H1 (cell line): ENCODE data around the gene PIGZ. TPM values are rescaled to one million over a fixed set of nuclear protein-coding genes. Genes with fewer than 3 reads are reported as not detected.
A peak's percentile ranks its signal among the peaks of the same experiment; 100 is the strongest.

Experiments
- CTCF ChIA-PET: fragments of 300-600 bp; sonication (Branson Sonifier 250); formaldehyde crosslinking; loops from one replicate; lab custom pipeline; 2021; ENCODE audit not compliant: partially characterized antibody; lab: Charles Lee
- POLR2A ChIA-PET: fragments of 300-600 bp; sonication (Branson Sonifier 250); formaldehyde crosslinking; loops from one replicate; lab custom pipeline; 2021; ENCODE audit warnings: inconsistent platforms; ENCODE audit not compliant: partially characterized antibody; lab: Charles Lee
- DNase-seq, 2 experiments: peaks; one replicate each; pipeline versions ENCODE4 v3.0.0 to v3.0.0-alpha.2; 2010 to 2022; ENCODE audit warnings: low spot score in 2 of 2, low read depth in 1 of 2, mixed read lengths in 1 of 2
- FAIRE-seq: peaks from 2 replicates; lab custom pipeline; 2011; peaks lifted over from hg19 to GRCh38; lab: Jason Lieb, UNC
- H2AFZ ChIP-seq: 2 replicates; pipeline ENCODE4 v1.8.1; 2012; ENCODE audit warnings: low read length, inconsistent platforms
- H2AK5ac ChIP-seq: 2 replicates; pipeline ENCODE4 v1.6.1; 2013; ENCODE audit warnings: low read depth, low read length
- H2BK120ac ChIP-seq: replicated peaks from 2 replicates; pipeline ENCODE3; 2013; ENCODE audit warnings: low read depth, low read length, inconsistent platforms
- H2BK12ac ChIP-seq: 2 replicates; pipeline ENCODE4 v1.6.1; 2013; ENCODE audit warnings: low read depth, low read length
- H2BK15ac ChIP-seq: 2 replicates; pipeline ENCODE4 v1.6.1; 2013; ENCODE audit warnings: low read length
- H2BK20ac ChIP-seq: 2 replicates; pipeline ENCODE4 v1.6.1; 2013; ENCODE audit warnings: low read length
- H2BK5ac ChIP-seq: 2 replicates; pipeline ENCODE4 v1.6.1; 2013; ENCODE audit warnings: low read depth, low read length
- H3K14ac ChIP-seq: 2 replicates; pipeline ENCODE4 v1.6.1; 2013; ENCODE audit warnings: inconsistent platforms; ENCODE audit not compliant: insufficient read length
- H3K18ac ChIP-seq: 2 replicates; pipeline ENCODE4 v1.6.1; 2013; ENCODE audit warnings: low read length; ENCODE audit errors: extremely low read depth
- H3K23ac ChIP-seq: 2 replicates; pipeline ENCODE4 v1.6.1; 2013; ENCODE audit warnings: inconsistent platforms; ENCODE audit not compliant: insufficient read length
- H3K23me2 ChIP-seq: 2 replicates; pipeline ENCODE4 v1.6.1; 2013; ENCODE audit warnings: low read depth, low read length
- H3K27ac ChIP-seq: 2 replicates; pipeline ENCODE4 v1.6.1; 2011; ENCODE audit warnings: low read depth, low read length, inconsistent platforms
- H3K27me3 ChIP-seq, 4 experiments: replicated peaks in 1 of 4; 1 replicate in 1 of 4; 2 replicates in 3 of 4; pipeline versions ENCODE4 v1.6.1 to v1.8.1; 2011 to 2013; ENCODE audit warnings: low read length in 3 of 4, mild to moderate bottlenecking in 3 of 4, inconsistent platforms in 2 of 4, mixed read lengths in 2 of 4, moderate library complexity in 1 of 4; ENCODE audit not compliant: control insufficient read depth in 3 of 4, insufficient read depth in 3 of 4; ENCODE audit errors: extremely low read depth in 1 of 4
- H3K36me3 ChIP-seq, 4 experiments: 2 replicates each; pipeline versions ENCODE4 v1.6.1 to v1.8.1; 2011 to 2013; ENCODE audit warnings: mild to moderate bottlenecking in 4 of 4, low read length in 3 of 4, moderate library complexity in 2 of 4, control low read depth in 1 of 4, inconsistent platforms in 1 of 4; ENCODE audit not compliant: insufficient read depth in 4 of 4, control insufficient read depth in 2 of 4
- H3K4ac ChIP-seq: replicated peaks from 2 replicates; pipeline ENCODE3; 2013; ENCODE audit warnings: low read length, low read depth, mixed read lengths, inconsistent platforms; ENCODE audit not compliant: insufficient read length
- H3K4me1 ChIP-seq, 4 experiments: replicated peaks in 1 of 4; 1 replicate in 1 of 4; 2 replicates in 3 of 4; pipeline versions ENCODE4 v1.6.1 to v1.8.1; 2011 to 2013; ENCODE audit warnings: low read length in 3 of 4, inconsistent platforms in 2 of 4, mixed read lengths in 1 of 4; ENCODE audit not compliant: insufficient read depth in 4 of 4, control insufficient read depth in 3 of 4
- H3K4me2 ChIP-seq, 2 experiments: 2 replicates each; pipeline versions ENCODE4 v1.6.1 to v1.8.1; 2011 to 2013; ENCODE audit warnings: low read depth in 2 of 2, low read length in 2 of 2, control low read depth in 1 of 2, inconsistent platforms in 1 of 2, mild to moderate bottlenecking in 1 of 2; ENCODE audit not compliant: insufficient read depth in 1 of 2
- H3K4me3 ChIP-seq, 4 experiments: fragments of 200-600, 300-600 bp in 1 of 4; sonication (generic), shearing (Covaris generic), sonication (Bioruptor Twin) in 1 of 4; 2 replicates each; pipeline versions ENCODE4 v1.5.1 to v1.8.1; 2011 to 2016; ENCODE audit warnings: low read length in 4 of 4, low read depth in 3 of 4, control low read depth in 2 of 4, inconsistent platforms in 2 of 4, mild to moderate bottlenecking in 2 of 4, mixed read lengths in 1 of 4, moderate library complexity in 1 of 4; ENCODE audit not compliant: insufficient read depth in 2 of 4; ENCODE audit errors: extremely low read depth in 1 of 4
- H3K56ac ChIP-seq: replicated peaks from 2 replicates; pipeline ENCODE3; 2013; ENCODE audit warnings: low read depth, mild to moderate bottlenecking, mixed read lengths, low read length, inconsistent platforms; ENCODE audit not compliant: insufficient read length
- H3K79me1 ChIP-seq: 2 replicates; pipeline ENCODE4 v1.6.1; 2013; ENCODE audit warnings: low read depth, low read length, control low read depth
- H3K79me2 ChIP-seq, 2 experiments: 2 replicates each; pipeline versions ENCODE4 v1.6.1 to v1.8.1; 2012 to 2013; ENCODE audit warnings: low read length in 2 of 2, mild to moderate bottlenecking in 2 of 2, inconsistent platforms in 1 of 2; ENCODE audit not compliant: insufficient read depth in 2 of 2, control insufficient read depth in 1 of 2
- H3K9ac ChIP-seq, 4 experiments: replicated peaks in 1 of 4; 1 replicate in 1 of 4; 2 replicates in 3 of 4; pipeline versions ENCODE4 v1.6.1 to v1.8.1; 2011 to 2013; ENCODE audit warnings: low read depth in 3 of 4, low read length in 3 of 4, control low read depth in 2 of 4, mild to moderate bottlenecking in 2 of 4, moderate library complexity in 2 of 4, inconsistent platforms in 1 of 4; ENCODE audit errors: extremely low read depth in 1 of 4
- H3K9me3 ChIP-seq, 2 experiments: 2 replicates each; pipeline versions ENCODE4 v1.6.1 to v1.8.1; 2012 to 2013; ENCODE audit warnings: mild to moderate bottlenecking in 2 of 2, moderate library complexity in 2 of 2, control low read depth in 1 of 2, inconsistent platforms in 1 of 2, low read depth in 1 of 2, low read length in 1 of 2, mixed read lengths in 1 of 2; ENCODE audit not compliant: insufficient read depth in 2 of 2
- H4K20me1 ChIP-seq, 2 experiments: replicated peaks in 1 of 2; 2 replicates each; pipeline versions ENCODE3 to v1.8.1; 2011 to 2013; ENCODE audit warnings: inconsistent platforms in 2 of 2, low read length in 2 of 2, mild to moderate bottlenecking in 1 of 2; ENCODE audit not compliant: insufficient read depth in 2 of 2, control insufficient read depth in 1 of 2
- H4K5ac ChIP-seq: 2 replicates; pipeline ENCODE4 v1.6.1; 2013; ENCODE audit warnings: low read length, low read depth, mixed read lengths, inconsistent platforms; ENCODE audit not compliant: insufficient read length
- H4K8ac ChIP-seq: 2 replicates; pipeline ENCODE4 v1.8.0; 2013; ENCODE audit warnings: mild to moderate bottlenecking, moderate library complexity, low read length, inconsistent platforms; ENCODE audit not compliant: insufficient read depth; ENCODE audit errors: extremely low read depth
- H4K91ac ChIP-seq: replicated peaks from 2 replicates; pipeline ENCODE3; 2013; ENCODE audit warnings: low read length, mixed read lengths, inconsistent platforms; ENCODE audit not compliant: insufficient read length
- HDAC2 ChIP-seq, 2 experiments: fragments of 300-600 bp in 1 of 2; sonication (generic) in 1 of 2; IDR thresholded peaks; 2 replicates each; pipeline ENCODE4 v1.6.1; 2011 to 2012; ENCODE audit warnings: low read depth in 2 of 2, low read length in 2 of 2, mild to moderate bottlenecking in 2 of 2, moderate library complexity in 2 of 2, borderline replicate concordance in 1 of 2, inconsistent platforms in 1 of 2
- WGBS, 2 experiments: shearing (Covaris generic) in 1 of 2; methylation state at CpG; one replicate each; pipeline versions ENCODE4 v1.1.6 to v1.1.7; 2013 to 2015; ENCODE audit warnings: low lambda C conversion rate in 2 of 2, mixed read lengths in 2 of 2, inconsistent platforms in 1 of 2, low coverage in 1 of 2, missing lambda C conversion rate in 1 of 2; ENCODE audit not compliant: insufficient replicate concordance in 2 of 2, insufficient coverage in 1 of 2, insufficient read length in 1 of 2; ENCODE audit errors: extremely low coverage in 1 of 2, missing lambda C conversion rate in 1 of 2; 5-methylcytosine and 5-hydroxymethylcytosine counted together
- polyA plus RNA-seq, 7 experiments: library from polyadenylated mRNA; depleted of rRNA in 3 of 7; stranded (reverse) in 5 of 7; unstranded in 2 of 7; fragments of >200 nt in 5 of 7; fragments of 200-250 nt in 2 of 7; gene quantifications; 1 replicate in 5 of 7; 2 replicates in 1 of 7; 4 replicates in 1 of 7; pipeline versions ENCODE4 v1.2.1 to v1.2.3, GENCODE V29; 2011 to 2013; ENCODE audit warnings: missing spikeins in 2 of 7, mixed read lengths in 2 of 7
- total RNA-seq: library from RNA; stranded (reverse); fragmentation: NEBNext Ultra II Directional; extraction: Animal tissue kit (Norgen Biotek cat#: 25700); gene quantifications from 2 replicates; pipeline ENCODE4 v1.2.1, GENCODE V29; 2021

Gene PIGZ
- total and polyA plus RNA-seq, 2 of the 8 experiments (the other 6 are each of a cell fraction or from before 2014, with no cell fraction given), result 0.32 TPM; not detected in 1

DNA sequence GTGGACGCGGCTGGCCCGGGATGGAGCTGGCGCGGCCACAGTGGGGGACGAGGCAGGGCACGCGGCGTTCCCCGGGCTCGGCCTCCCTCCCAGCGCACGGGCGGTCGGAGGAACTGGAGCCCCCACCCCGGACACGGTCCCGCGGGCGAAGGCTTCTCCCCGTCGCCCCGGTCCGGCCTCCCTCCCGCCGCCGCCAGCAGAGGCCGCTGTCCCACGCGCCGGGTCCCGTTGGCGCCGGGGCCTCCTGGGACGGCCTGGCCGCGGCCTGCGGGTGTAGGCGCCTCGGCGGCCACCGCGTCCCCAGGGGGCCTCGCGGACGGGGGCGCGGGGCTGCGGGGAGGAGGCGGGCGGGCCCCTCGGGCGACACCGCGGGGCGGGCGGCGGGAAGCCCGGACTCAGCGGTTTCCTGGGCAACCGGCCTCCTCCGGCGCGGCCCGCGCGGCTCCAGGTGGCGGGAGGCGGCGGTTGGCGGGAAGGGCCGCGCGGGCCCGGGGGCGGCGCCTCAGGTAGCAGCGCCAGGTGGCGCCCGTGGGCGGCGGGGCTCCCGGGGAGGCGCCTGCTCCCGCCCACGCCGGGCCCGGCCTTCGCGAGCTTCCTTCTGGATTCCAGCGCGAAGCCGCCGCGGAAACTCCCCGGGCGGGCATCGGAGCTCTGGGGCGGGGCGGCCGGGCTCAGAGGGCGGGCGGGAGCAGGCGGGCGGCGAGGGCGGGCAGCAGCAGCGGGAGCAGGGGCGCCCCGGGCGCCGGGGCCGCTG, 34.2 kb upstream of the PIGZ start:
- Histone ChIP-seq H2BK20ac (no peak overlapping the region), H3K4me1 (peaks cover 3 to 10% (median 6%) of the 10 kb centered on the region in 4 experiments), H2AFZ (no peak overlapping the region), H3K4ac (no peak overlapping the region), H3K4me3 (peak overlapping the region; percentile 27 to 79 (median 40); a peak in 6 of 8 replicates), H3K27ac (no peak overlapping the region), H3K27me3 (peaks cover 0 to 17% (median 17%) of the 10 kb centered on the region in 4 experiments; a peak in 6 of 7 replicates), H2BK12ac (no peak overlapping the region), H3K79me1 (no peaks in the 10 kb centered on the region), H2AK5ac (no peak overlapping the region), H3K23me2 (peaks cover 6% of the 10 kb centered on the region), H3K9ac (peak overlapping the region in 3 of 4 experiments; percentile 57 to 69 (median 58); a peak in 3 of 7 replicates), H3K23ac (no peak overlapping the region), H3K18ac (no peak overlapping the region; the same call in 1 of the 2 replicates), H3K56ac (no peak overlapping the region), H3K14ac (no peak overlapping the region), H4K20me1 (no peaks in the 10 kb centered on the region), H3K9me3 (no peaks in the 10 kb centered on the region), H3K79me2 (no peaks in the 10 kb centered on the region), H3K36me3 (no peaks in the 10 kb centered on the region), H4K5ac (no peak overlapping the region), H2BK5ac (no peak overlapping the region), H3K4me2 (peak overlapping the region; percentile 77 to 82), H2BK15ac (no peak overlapping the region), H2BK120ac (no peak overlapping the region), H4K8ac (peak overlapping the region; percentile 69; the same call in 1 of the 2 replicates), H4K91ac (no peak overlapping the region)
- CTCF ChIA-PET, result interaction anchor here (0.7 to 19.7 kb wide), 9 partner anchors 10 to 181 kb away, joined by 3 to 245 read pairs (median 4); partner anchors contain the start of gene MELTF
- DNase-seq, result peak in 1 of 2 experiments; percentile 81
- POLR2A ChIA-PET, result interaction anchor here (0.9 to 1.0 kb wide), 2 partner anchors 26 to 42 kb away, joined by 3 to 6 read pairs; no protein-coding TSS in a partner anchor
- FAIRE-seq, result no peak
- no CpG with 5 or more reads among the region's 113 CpGs for WGBS, 2 experiments
- TF ChIP-seq HDAC2 (IDR thresholded peaks at IDR 0.05; ENCODE audit: borderline replicate concordance in 1 of 2, low read depth in 2 of 2, low read length in 2 of 2), result peak in 1 of 2 experiments; percentile 47; a peak in 2 of 4 replicates
